SK-MEL-5 (cell line): Measurements from ENCODE around the gene CCDC74A. TPM values are rescaled to one million over a fixed set of nuclear protein-coding genes. Genes with fewer than 3 reads are reported as not detected.
"Not testable (repeated sequence)": the region's sequence is repeated elsewhere in the genome, so short reads cannot be mapped to it uniquely, and the experiment has no call there.

Experiments
- DNase-seq: peaks from one replicate; pipeline ENCODE4 v3.0.0-alpha.2; 2016; ENCODE audit warnings: low read depth, low spot score
- in situ Hi-C: cut with HindIII; loops from 2 replicates; pipeline ENCODE4 v1.10.0; 2016; ENCODE audit warnings: low sequenced_read_pairs, high pct_unique_total_duplicates, low pct_unique_long_range_greater_than_20kb
- total RNA-seq: library from RNA; depleted of rRNA; stranded (reverse); fragments of >200 nt; shearing (Covaris generic); gene quantifications from 2 replicates; pipeline ENCODE4 v1.2.3, GENCODE V29; 2014

Gene CCDC74A
- total RNA-seq, 1 experiment from 2014 or later, result 3.8 TPM

DNA sequence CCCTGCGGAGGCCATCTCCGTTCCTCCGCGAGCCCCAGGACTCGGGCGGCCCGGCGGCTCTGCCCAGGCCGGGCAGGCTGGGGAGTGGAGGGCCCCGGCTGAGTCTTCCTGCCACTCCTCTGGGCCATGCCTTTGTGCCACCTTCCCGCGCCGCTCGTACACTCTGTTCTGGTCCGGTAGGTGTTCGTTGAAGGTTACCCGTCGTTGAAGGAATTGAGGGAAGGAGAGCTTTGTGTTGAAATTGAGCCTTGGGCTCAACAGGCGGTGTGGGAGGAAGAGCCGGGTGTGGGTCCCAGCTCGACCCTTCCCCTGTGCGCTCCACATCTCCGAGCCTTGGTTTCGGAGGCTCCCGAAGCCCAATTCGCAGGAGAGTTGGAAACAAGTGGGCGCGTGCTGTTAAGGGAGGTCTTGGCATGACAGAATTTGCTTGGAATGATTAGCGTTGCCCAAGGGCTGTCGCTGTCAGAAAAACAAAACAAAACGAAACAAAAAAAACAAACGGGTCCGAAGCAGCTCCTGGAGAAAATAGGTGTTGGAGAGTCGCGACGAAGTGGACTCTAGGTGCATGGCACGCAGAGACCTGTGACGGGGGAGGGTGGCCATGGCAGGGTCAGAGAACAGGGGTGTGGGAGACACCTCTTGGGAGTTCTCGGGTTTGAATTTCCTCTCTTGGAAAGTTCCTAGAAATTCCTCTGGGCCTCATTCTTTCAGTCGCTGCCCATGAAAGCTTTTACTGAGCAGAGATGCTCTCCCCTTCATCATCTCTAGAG is 34.3 kb upstream of the CCDC74A start:
- no peak for DNase-seq
- in situ Hi-C loops, result no loop called here

- in situ Hi-C loops, DNase-seq: not testable (repeated sequence)
Measured at GRCh38 chr2:131495506-131495905, 32.2 kb upstream of the CCDC74A start.

DNA sequence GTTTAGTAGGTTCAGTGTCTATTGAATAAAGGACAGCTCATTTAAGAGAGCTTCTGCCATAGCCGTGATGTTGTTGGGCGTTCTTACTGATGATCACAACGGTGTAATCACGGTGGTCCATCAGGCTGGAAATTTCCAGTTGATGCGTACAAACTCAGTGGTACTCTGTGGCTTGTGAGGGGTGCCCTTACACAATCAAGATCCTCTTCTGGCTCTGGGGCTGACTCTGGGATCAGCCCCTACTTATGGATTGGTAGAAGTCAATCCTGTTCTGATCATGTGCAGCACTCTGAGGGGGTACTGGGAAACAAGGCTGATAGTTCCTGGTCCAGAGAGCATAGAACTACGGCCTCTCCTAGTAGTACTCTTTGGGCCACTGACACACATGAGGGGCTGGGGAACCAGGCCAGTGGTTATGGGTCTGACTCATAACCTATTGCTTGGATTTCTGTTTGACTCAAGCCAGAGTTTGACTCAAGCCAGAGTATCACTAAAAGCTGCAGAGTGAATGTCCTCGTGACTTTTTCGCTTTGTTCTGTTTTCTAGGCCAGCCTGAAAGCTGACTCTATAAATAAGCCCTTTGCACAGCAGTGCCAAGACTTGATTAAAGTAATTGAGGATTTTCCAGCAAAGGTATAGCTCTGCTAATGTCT is 29.2 kb upstream of the CCDC74A start:
- in situ Hi-C loops, result not testable (repeated sequence)

DNA sequence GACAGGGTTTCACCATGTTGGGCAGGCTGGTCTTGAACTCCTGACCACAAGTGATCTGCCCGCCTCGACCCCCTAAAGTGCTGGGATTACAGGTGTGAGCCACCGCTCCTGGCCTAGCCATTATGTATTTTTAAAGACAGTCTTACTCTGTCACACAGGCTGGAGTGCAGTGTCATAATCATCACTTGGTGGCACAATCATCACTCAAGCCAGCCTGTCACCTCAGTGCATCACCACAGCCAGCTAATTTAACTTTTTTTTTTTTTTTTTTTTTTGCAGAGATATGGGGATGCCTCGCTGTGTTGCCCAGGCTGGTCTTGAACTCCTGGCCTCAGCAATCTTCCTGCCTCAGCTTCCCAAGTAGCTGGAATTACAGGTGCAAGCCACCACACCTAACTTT is 24.1 kb upstream of the CCDC74A start:
- in situ Hi-C loops, DNase-seq: not testable (repeated sequence)

More for the DNA sequence above, 29.2 kb upstream of the CCDC74A start:
- DNase-seq, result not testable (repeated sequence)

DNA sequence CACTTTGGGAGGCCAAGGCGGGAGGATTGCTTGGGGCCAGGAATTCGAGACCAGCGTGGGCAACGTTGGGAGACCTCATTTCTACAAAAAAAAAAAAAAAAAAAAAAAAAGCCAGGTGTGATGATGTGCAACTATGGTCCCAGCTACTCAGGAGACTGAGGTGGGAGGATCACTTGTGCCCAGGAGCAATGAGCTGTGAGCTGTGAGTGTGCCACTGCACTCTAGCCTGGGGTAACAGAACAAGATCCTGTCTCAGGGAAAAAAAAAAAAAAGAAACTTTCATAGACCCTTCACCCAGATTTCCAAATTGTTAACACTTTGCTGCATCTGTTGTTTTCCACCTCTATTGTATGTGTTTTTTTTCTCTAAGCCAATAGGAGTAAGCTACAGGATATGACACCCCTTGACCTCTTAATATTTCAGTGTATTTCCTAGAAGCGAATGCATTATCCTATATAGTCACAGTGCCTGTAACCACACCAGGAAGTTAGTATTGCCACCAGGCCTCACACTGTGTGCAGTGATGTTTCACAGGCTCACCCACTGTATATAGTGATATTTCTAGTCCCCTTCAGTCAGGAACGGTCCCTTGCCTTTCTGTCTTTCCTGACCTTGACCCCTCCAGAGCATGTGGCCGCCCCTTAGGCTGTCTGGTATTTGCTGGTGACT is 23.5 kb upstream of the CCDC74A start:
- in situ Hi-C loops, DNase-seq: not testable (repeated sequence)

- in situ Hi-C loops, result no loop called here
- DNase-seq, result no peak
Measured at GRCh38 chr2:131509615-131510014, 18.1 kb upstream of the CCDC74A start.

DNA sequence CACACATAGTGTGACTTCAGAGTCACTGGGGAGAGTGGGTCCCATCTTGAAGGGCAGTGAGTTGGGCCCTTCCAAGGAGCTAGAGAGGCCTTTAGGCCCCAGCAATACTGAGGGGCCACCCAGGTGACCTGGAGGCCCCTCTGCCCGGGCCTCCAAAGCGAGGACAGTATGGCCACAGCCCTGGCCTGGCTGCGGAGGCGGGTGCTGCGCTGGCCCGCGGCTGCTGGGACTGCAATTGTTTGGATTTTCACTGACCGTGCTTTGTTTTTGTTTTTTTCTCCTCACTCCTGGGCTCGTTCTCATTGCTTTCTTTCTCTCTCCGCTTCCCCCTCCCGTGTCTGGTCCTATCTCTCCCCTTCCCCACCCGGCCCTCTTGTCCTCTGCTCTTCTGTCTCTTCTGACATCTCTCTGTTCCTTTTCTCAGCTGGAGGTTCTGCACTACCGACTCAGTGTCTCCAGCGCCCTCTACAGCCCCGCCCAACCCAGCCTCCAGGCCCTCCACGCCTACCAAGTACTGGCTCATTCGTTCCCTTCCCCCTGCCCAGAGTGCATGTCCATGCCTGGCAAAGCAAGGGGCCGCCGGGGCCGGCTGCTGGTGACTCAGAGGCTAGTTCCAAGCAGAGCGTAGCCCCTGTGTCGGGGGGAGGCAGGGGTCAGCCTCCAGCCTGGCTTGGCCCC is 16.3 kb upstream of the CCDC74A start:
- in situ Hi-C loops, result not testable (repeated sequence)
- DNase-seq, result peak; percentile 19

GRCh38 chr2:131511969-131512870 is 15.5 kb upstream of the CCDC74A start:
- in situ Hi-C loops, DNase-seq: not testable (repeated sequence)

DNA sequence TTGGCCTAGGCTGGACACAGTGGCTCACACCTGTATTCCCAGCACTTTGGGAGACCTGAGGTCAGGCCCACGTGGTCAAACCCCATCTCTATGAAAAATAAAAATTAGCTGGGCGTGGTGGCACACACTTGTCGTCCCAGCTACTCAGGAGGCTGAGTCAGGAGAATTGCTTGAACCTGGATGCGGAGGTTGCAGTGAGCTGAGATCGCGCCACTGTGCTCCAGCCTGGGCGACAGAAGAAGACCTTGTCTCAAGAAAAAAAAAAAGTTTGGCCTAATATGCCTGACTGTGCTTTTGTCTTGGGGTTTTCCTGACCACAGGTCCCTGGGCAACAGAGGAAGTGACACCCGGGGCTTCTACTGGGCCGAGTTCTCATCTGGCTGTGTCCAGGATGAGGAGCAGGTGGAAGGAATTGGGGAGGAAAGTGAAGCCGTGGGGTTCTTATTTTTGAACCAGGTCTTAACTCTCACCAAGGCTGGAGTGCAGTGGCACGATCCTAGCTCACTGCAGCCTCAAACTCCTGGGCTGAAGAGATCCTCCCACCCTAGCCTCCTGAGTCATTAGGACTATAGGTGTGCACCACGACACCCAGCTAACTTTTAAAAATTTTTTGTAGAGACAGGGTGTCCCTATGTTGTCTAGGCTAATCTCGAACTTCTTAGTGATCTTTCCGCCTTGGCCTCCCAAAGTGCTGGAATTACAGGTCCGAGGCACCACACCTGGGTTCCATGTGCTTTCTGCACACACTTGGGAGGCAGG is 13.1 kb upstream of the CCDC74A start:
- DNase-seq, in situ Hi-C loops: not testable (repeated sequence)

GRCh38 chr2:131515235-131515634 is 12.5 kb upstream of the CCDC74A start:
- in situ Hi-C loops, result not testable (repeated sequence)

GRCh38 chr2:131516011-131516410 is 11.7 kb upstream of the CCDC74A start:
- DNase-seq, result no peak
- in situ Hi-C loops, result no loop called here

More at GRCh38 chr2:131515235-131515634, 12.5 kb upstream of the CCDC74A start:
- not testable (repeated sequence) for DNase-seq

GRCh38 chr2:131516621-131517020 is 11.1 kb upstream of the CCDC74A start:
- peak; percentile 40 for DNase-seq

GRCh38 chr2:131517106-131517831 is 10.4 kb upstream of the CCDC74A start:
- in situ Hi-C loops, result no loop called here

More at GRCh38 chr2:131516621-131517020, 11.1 kb upstream of the CCDC74A start:
- in situ Hi-C loops, result not testable (repeated sequence)

GRCh38 chr2:131517856-131518255 is 9.8 kb upstream of the CCDC74A start:
- in situ Hi-C loops, result not testable (repeated sequence)

More at GRCh38 chr2:131517106-131517831, 10.4 kb upstream of the CCDC74A start:
- DNase-seq, result no peak

DNA sequence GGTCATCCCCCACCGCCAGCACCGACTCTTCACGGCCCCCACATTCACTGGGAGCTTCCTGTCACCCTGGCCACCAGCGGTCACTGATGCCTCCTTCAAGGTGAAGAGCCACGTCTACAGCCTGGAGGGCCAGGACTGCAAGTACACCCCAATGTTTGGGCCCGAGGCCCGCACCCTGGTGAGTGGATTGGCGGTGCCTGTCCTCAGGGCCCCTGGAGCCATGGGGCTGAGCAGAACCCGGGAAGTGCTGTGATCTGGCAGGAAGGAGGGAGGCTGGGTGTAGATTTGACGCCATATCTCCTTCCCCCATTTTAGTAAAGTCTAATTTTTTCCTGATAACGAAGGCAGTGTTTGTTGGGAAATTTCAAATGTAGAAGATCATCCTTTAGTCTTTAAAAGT is 9.2 kb upstream of the CCDC74A start:
- DNase-seq, in situ Hi-C loops: not testable (repeated sequence)

More at GRCh38 chr2:131517856-131518255, 9.8 kb upstream of the CCDC74A start:
- DNase-seq, result not testable (repeated sequence)
